Measurements from ENCODE around the gene OFD1. TPM values are rescaled to one million over a fixed set of nuclear protein-coding genes. Genes with fewer than 3 reads are reported as not detected.

OFD1 gene
- total RNA-seq, 1 donor from 2014 or later = 7.0 TPM

GRCh38 chrX:13775837-13776236, 41.3 kb downstream of the OFD1 start:
- no peak for DNase-seq
- intact Hi-C loops (cut with DNase I) = no loop called here
- no peak for ATAC-seq (ENCODE audit: poor library complexity)

- intact Hi-C loops (cut with DNase I) = no loop called here
- ATAC-seq (ENCODE audit: poor library complexity) (no peak), DNase-seq (no peak)
These were observed 41.8 kb downstream of the OFD1 start for GRCh38 chrX:13776387-13776786.

GRCh38 chrX:13778916-13779315, 44.4 kb downstream of the OFD1 start:
- intact Hi-C loops (cut with DNase I) = no loop called here
- DNase-seq (no peak), ATAC-seq (ENCODE audit: poor library complexity) (no peak)

- intact Hi-C loops (cut with DNase I) = no loop called here
- DNase-seq (no peak), ATAC-seq (ENCODE audit: poor library complexity) (no peak)
These were observed 46.4 kb downstream of the OFD1 start for GRCh38 chrX:13780868-13781427.

- DNase-seq (no peak), ATAC-seq (ENCODE audit: poor library complexity) (no peak)
- intact Hi-C loops (cut with DNase I) = no loop called here
These were observed 51.5 kb downstream of the OFD1 start for GRCh38 chrX:13786048-13786447.

- ATAC-seq (ENCODE audit: poor library complexity) = no peak
These were observed 55.9 kb downstream of the OFD1 start for GRCh38 chrX:13790206-13791131.

GRCh38 chrX:13791145-13791544, 56.6 kb downstream of the OFD1 start:
- intact Hi-C loops (cut with DNase I) = no loop called here
- ATAC-seq (ENCODE audit: poor library complexity) = no peak

More at GRCh38 chrX:13790206-13791131, 55.9 kb downstream of the OFD1 start:
- DNase-seq = no peak
- intact Hi-C loops (cut with DNase I) = no loop called here

GRCh38 chrX:13791559-13791958, 57.0 kb downstream of the OFD1 start:
- intact Hi-C loops (cut with DNase I) = no loop called here

More at GRCh38 chrX:13791145-13791544, 56.6 kb downstream of the OFD1 start:
- DNase-seq = no peak

GRCh38 chrX:13793897-13794296, 59.3 kb downstream of the OFD1 start:
- DNase-seq = no peak
- intact Hi-C loops (cut with DNase I) = no loop called here
- ATAC-seq (ENCODE audit: poor library complexity) = no peak

More at GRCh38 chrX:13791559-13791958, 57.0 kb downstream of the OFD1 start:
- peak; percentile 69 for ATAC-seq (ENCODE audit: poor library complexity)
- no peak for DNase-seq

- DNase-seq (no peak), ATAC-seq (ENCODE audit: poor library complexity) (no peak)
- intact Hi-C loops (cut with DNase I) = no loop called here
These were observed 59.9 kb downstream of the OFD1 start for GRCh38 chrX:13794417-13794816.

- no peak for DNase-seq
- ATAC-seq (ENCODE audit: poor library complexity) = no peak
- intact Hi-C loops (cut with DNase I) = no loop called here
These were observed 63.0 kb downstream of the OFD1 start for GRCh38 chrX:13797512-13797911.

GRCh38 chrX:13798184-13798583, 63.6 kb downstream of the OFD1 start:
- no peak for ATAC-seq (ENCODE audit: poor library complexity)
- no peak for DNase-seq
- intact Hi-C loops (cut with DNase I) = no loop called here

GRCh38 chrX:13803116-13803515, 68.6 kb downstream of the OFD1 start:
- ATAC-seq (ENCODE audit: poor library complexity) (no peak), DNase-seq (no peak)
- intact Hi-C loops (cut with DNase I) = no loop called here

GRCh38 chrX:13805241-13805640, 70.7 kb downstream of the OFD1 start:
- DNase-seq (no peak), ATAC-seq (ENCODE audit: poor library complexity) (no peak)
- intact Hi-C loops (cut with DNase I) = no loop called here

- intact Hi-C loops (cut with DNase I) = no loop called here
- no peak for DNase-seq
- no peak for ATAC-seq (ENCODE audit: poor library complexity)
These were observed 73.7 kb downstream of the OFD1 start for GRCh38 chrX:13808293-13808692.

- ATAC-seq (ENCODE audit: poor library complexity) (no peak), DNase-seq (no peak)
- intact Hi-C loops (cut with DNase I) = no loop called here
These were observed 74.3 kb downstream of the OFD1 start for GRCh38 chrX:13808865-13809264.

- ATAC-seq (ENCODE audit: poor library complexity) (no peak), DNase-seq (no peak)
- intact Hi-C loops (cut with DNase I) = no loop called here
These were observed 81.1 kb downstream of the OFD1 start for GRCh38 chrX:13815664-13816063.

- DNase-seq = no peak
These were observed 81.6 kb downstream of the OFD1 start for GRCh38 chrX:13816176-13816575.

GRCh38 chrX:13816643-13817627, 82.4 kb downstream of the OFD1 start, which contains the start of gene GPM6B:
Gene GPM6B (minus strand): TSS chrX:13817093. CDS start chrX:13816904, 189 bp downstream.
- intact Hi-C loops (cut with DNase I) = no loop called here
- DNase-seq = no peak
- no peak for ATAC-seq (ENCODE audit: poor library complexity)

More at GRCh38 chrX:13816176-13816575, 81.6 kb downstream of the OFD1 start:
- ATAC-seq (ENCODE audit: poor library complexity) = no peak
- intact Hi-C loops (cut with DNase I) = no loop called here

All from Right ventricle myocardium superior (tissue), 1 donor.